ENCODE results near the gene FTO.

FTO gene

DNA sequence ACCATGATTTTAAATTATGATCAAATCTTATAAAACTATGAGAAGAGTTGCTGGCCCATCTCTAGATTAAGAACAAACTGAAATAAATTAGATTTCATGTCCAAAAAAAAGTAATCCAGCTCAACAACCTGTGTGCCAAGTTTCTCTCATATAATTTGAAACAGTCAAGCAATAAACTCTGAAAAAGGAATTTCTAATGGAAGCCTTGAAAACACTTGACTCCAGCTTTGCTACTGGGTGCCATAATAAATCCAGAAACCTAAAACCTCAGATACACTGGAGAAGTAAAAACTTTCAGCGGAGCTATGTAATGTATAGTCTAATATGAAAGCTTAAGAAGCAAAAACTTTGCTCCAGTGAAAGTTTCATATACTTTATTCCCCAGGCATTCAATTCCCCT is 25.8 kb upstream of the FTO start:
- Histone ChIP-seq H4K8ac (ENCODE audit: low read depth, low read length) (no peak overlapping the region), H3K79me1 (ENCODE audit: low read depth, low read length) (no peaks in the 10 kb centered on the region), H3K4me3 (ENCODE audit: low read length in 2 of 2) (no peak overlapping the region), H2BK120ac (ENCODE audit: low read depth, low read length) (no peak overlapping the region), H3K36me3 (replicated peaks in 1 of 2; ENCODE audit: control insufficient read depth in 2 of 2, insufficient read depth in 2 of 2, low read length in 2 of 2) (peaks cover 0 to 29% of the 10 kb centered on the region in 2 donors), H3K23ac (ENCODE audit: low read depth, low read length, poor library complexity) (no peak overlapping the region), H3K4ac (ENCODE audit: low read length) (no peak overlapping the region), H2BK5ac (ENCODE audit: low read length) (no peak overlapping the region), H3K4me2 (ENCODE audit: insufficient read depth, low read length, poor library complexity, severe bottlenecking) (no peak overlapping the region), H3K4me1 (ENCODE audit: control insufficient read depth in 2 of 2, insufficient read depth in 1 of 2, low read depth in 1 of 2, low read length in 2 of 2) (no peaks in the 10 kb centered on the region), H2AK5ac (ENCODE audit: low read depth, low read length) (no peak overlapping the region), H2AFZ (ENCODE audit: low read length) (no peak overlapping the region), H2BK15ac (ENCODE audit: low read length) (no peak overlapping the region), H3K9ac (ENCODE audit: low read depth, low read length, poor library complexity) (no peak overlapping the region), H3K14ac (ENCODE audit: low read length) (no peak overlapping the region), H3K27me3 (ENCODE audit: control insufficient read depth in 3 of 3, insufficient read depth in 3 of 3, low read depth in 1 of 3, low read length in 3 of 3) (no peaks in the 10 kb centered on the region), H4K91ac (ENCODE audit: low read depth, low read length, poor library complexity) (no peak overlapping the region), H3K18ac (ENCODE audit: low read length) (no peak overlapping the region), H2BK12ac (ENCODE audit: low read length) (no peak overlapping the region), H3K9me3 (replicated peaks in 1 of 2; ENCODE audit: control insufficient read depth in 2 of 2, insufficient read depth in 1 of 2, low read depth in 1 of 2, low read length in 2 of 2) (no peaks in the 10 kb centered on the region), H3K27ac (replicated peaks; ENCODE audit: low read length) (no peak overlapping the region)
- WGBS, 2 donors (ENCODE audit: extremely low coverage in 2 of 2, insufficient read length in 2 of 2, insufficient replicate concordance in 1 of 2) = no CpG with 5 or more reads among the region's 1 CpG
- no peak for DNase-seq (ENCODE audit: low spot score)

DNA sequence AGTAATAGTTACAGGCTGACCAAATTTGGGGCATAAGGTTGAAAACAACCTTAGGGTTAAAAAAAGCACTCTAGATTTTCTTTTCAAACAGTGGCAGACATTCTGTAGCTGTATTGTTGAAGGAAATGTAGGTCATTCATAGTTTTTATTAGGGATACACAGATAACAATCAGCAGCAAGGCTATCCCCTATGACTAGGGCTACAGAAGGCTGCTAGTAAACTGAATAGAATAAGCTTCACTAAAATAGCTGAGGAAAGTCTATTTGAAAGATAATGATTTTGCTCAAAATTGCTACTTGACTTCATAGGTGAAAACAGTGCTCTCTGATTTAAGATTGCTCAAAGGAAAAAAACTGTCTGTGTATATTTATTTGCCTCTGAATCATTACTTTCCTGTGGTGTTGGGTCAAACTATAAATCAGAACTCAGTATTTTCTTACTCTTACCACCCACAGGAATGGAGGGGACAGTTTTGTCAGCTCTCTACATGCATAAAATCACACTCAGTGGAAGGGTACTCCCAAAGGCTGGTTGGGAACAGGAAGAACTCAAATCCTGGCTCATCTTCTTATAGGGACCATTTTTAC is 25.1 kb upstream of the FTO start:
- H3K14ac ChIP-seq (ENCODE audit: low read length) = no peak overlapping the region
- H3K27me3 ChIP-seq (ENCODE audit: control insufficient read depth in 3 of 3, insufficient read depth in 3 of 3, low read depth in 1 of 3, low read length in 3 of 3) = no peaks in the 10 kb centered on the region
- no peak overlapping the region for H3K4me2 ChIP-seq (ENCODE audit: insufficient read depth, low read length, poor library complexity, severe bottlenecking)
- no peak overlapping the region for H3K23ac ChIP-seq (ENCODE audit: low read depth, low read length, poor library complexity)
- no peak overlapping the region for H3K4me3 ChIP-seq (ENCODE audit: low read length in 2 of 2)
- H2AFZ ChIP-seq (ENCODE audit: low read length) = no peak overlapping the region
- H2BK12ac ChIP-seq (ENCODE audit: low read length) = no peak overlapping the region
- no peak overlapping the region for H2BK120ac ChIP-seq (ENCODE audit: low read depth, low read length)
- H3K36me3 ChIP-seq (replicated peaks in 1 of 2; ENCODE audit: control insufficient read depth in 2 of 2, insufficient read depth in 2 of 2, low read length in 2 of 2) = peaks cover 0 to 35% of the 10 kb centered on the region in 2 donors
- no peak for DNase-seq (ENCODE audit: low spot score)
- no peak overlapping the region for H2BK15ac ChIP-seq (ENCODE audit: low read length)
- no peaks in the 10 kb centered on the region for H3K4me1 ChIP-seq (ENCODE audit: control insufficient read depth in 2 of 2, insufficient read depth in 1 of 2, low read depth in 1 of 2, low read length in 2 of 2)
- no peak overlapping the region for H3K4ac ChIP-seq (ENCODE audit: low read length)
- H3K9ac ChIP-seq (ENCODE audit: low read depth, low read length, poor library complexity) = no peak overlapping the region
- no peak overlapping the region for H4K8ac ChIP-seq (ENCODE audit: low read depth, low read length)
- H2BK5ac ChIP-seq (ENCODE audit: low read length) = no peak overlapping the region
- no peak overlapping the region for H3K18ac ChIP-seq (ENCODE audit: low read length)
- H3K27ac ChIP-seq (replicated peaks; ENCODE audit: low read length) = no peak overlapping the region
- no peak overlapping the region for H2AK5ac ChIP-seq (ENCODE audit: low read depth, low read length)
- no peaks in the 10 kb centered on the region for H3K79me1 ChIP-seq (ENCODE audit: low read depth, low read length)
- no peak overlapping the region for H4K91ac ChIP-seq (ENCODE audit: low read depth, low read length, poor library complexity)
- no peaks in the 10 kb centered on the region for H3K9me3 ChIP-seq (replicated peaks in 1 of 2; ENCODE audit: control insufficient read depth in 2 of 2, insufficient read depth in 1 of 2, low read depth in 1 of 2, low read length in 2 of 2)

GRCh38 chr16:53680756-53681155 is 23.2 kb upstream of the FTO start:
- Histone ChIP-seq H2BK12ac (ENCODE audit: low read length) (no peak overlapping the region), H3K79me1 (ENCODE audit: low read depth, low read length) (no peaks in the 10 kb centered on the region), H3K14ac (ENCODE audit: low read length) (no peak overlapping the region), H2BK15ac (ENCODE audit: low read length) (no peak overlapping the region), H4K8ac (ENCODE audit: low read depth, low read length) (no peak overlapping the region), H3K4me2 (ENCODE audit: insufficient read depth, low read length, poor library complexity, severe bottlenecking) (no peak overlapping the region), H4K91ac (ENCODE audit: low read depth, low read length, poor library complexity) (no peak overlapping the region), H3K27ac (replicated peaks; ENCODE audit: low read length) (no peak overlapping the region), H3K4ac (ENCODE audit: low read length) (no peak overlapping the region), H3K18ac (ENCODE audit: low read length) (no peak overlapping the region), H3K27me3 (ENCODE audit: control insufficient read depth in 3 of 3, insufficient read depth in 3 of 3, low read depth in 1 of 3, low read length in 3 of 3) (no peaks in the 10 kb centered on the region), H3K23ac (ENCODE audit: low read depth, low read length, poor library complexity) (no peak overlapping the region), H2BK5ac (ENCODE audit: low read length) (no peak overlapping the region), H2AFZ (ENCODE audit: low read length) (no peak overlapping the region), H3K36me3 (replicated peaks in 1 of 2; ENCODE audit: control insufficient read depth in 2 of 2, insufficient read depth in 2 of 2, low read length in 2 of 2) (peaks cover 5 to 43% of the 10 kb centered on the region in 2 donors), H3K9ac (ENCODE audit: low read depth, low read length, poor library complexity) (no peak overlapping the region), H3K9me3 (replicated peaks in 1 of 2; ENCODE audit: control insufficient read depth in 2 of 2, insufficient read depth in 1 of 2, low read depth in 1 of 2, low read length in 2 of 2) (peaks cover 0 to 10% of the 10 kb centered on the region in 2 donors), H3K4me1 (ENCODE audit: control insufficient read depth in 2 of 2, insufficient read depth in 1 of 2, low read depth in 1 of 2, low read length in 2 of 2) (no peaks in the 10 kb centered on the region), H2AK5ac (ENCODE audit: low read depth, low read length) (no peak overlapping the region), H3K4me3 (ENCODE audit: low read length in 2 of 2) (no peak overlapping the region), H2BK120ac (ENCODE audit: low read depth, low read length) (no peak overlapping the region)
- no peak for DNase-seq (ENCODE audit: low spot score)
- WGBS, 2 donors (ENCODE audit: extremely low coverage in 2 of 2, insufficient read length in 2 of 2, insufficient replicate concordance in 1 of 2) = no CpG with 5 or more reads among the region's 2 CpGs

GRCh38 chr16:53681354-53681753 is 22.6 kb upstream of the FTO start:
- H3K27ac ChIP-seq (replicated peaks; ENCODE audit: low read length) = no peak overlapping the region
- no peak overlapping the region for H2AK5ac ChIP-seq (ENCODE audit: low read depth, low read length)
- no peaks in the 10 kb centered on the region for H3K79me1 ChIP-seq (ENCODE audit: low read depth, low read length)
- no peak overlapping the region for H2BK12ac ChIP-seq (ENCODE audit: low read length)
- no peak for DNase-seq (ENCODE audit: low spot score)
- no peak overlapping the region for H3K4ac ChIP-seq (ENCODE audit: low read length)
- peaks cover 5 to 49% of the 10 kb centered on the region in 2 donors for H3K36me3 ChIP-seq (replicated peaks in 1 of 2; ENCODE audit: control insufficient read depth in 2 of 2, insufficient read depth in 2 of 2, low read length in 2 of 2)
- H3K4me3 ChIP-seq (ENCODE audit: low read length in 2 of 2) = no peak overlapping the region
- H2AFZ ChIP-seq (ENCODE audit: low read length) = no peak overlapping the region
- no CpG with 5 or more reads among the region's 2 CpGs for WGBS, 2 donors (ENCODE audit: extremely low coverage in 2 of 2, insufficient read length in 2 of 2, insufficient replicate concordance in 1 of 2)
- no peak overlapping the region for H3K4me2 ChIP-seq (ENCODE audit: insufficient read depth, low read length, poor library complexity, severe bottlenecking)
- no peak overlapping the region for H3K14ac ChIP-seq (ENCODE audit: low read length)
- no peaks in the 10 kb centered on the region for H3K27me3 ChIP-seq (ENCODE audit: control insufficient read depth in 3 of 3, insufficient read depth in 3 of 3, low read depth in 1 of 3, low read length in 3 of 3)
- no peaks in the 10 kb centered on the region for H3K4me1 ChIP-seq (ENCODE audit: control insufficient read depth in 2 of 2, insufficient read depth in 1 of 2, low read depth in 1 of 2, low read length in 2 of 2)
- no peak overlapping the region for H2BK15ac ChIP-seq (ENCODE audit: low read length)
- no peak overlapping the region for H3K9ac ChIP-seq (ENCODE audit: low read depth, low read length, poor library complexity)
- no peak overlapping the region for H4K8ac ChIP-seq (ENCODE audit: low read depth, low read length)
- peaks cover 0 to 13% of the 10 kb centered on the region in 2 donors for H3K9me3 ChIP-seq (replicated peaks in 1 of 2; ENCODE audit: control insufficient read depth in 2 of 2, insufficient read depth in 1 of 2, low read depth in 1 of 2, low read length in 2 of 2)
- no peak overlapping the region for H3K23ac ChIP-seq (ENCODE audit: low read depth, low read length, poor library complexity)
- H2BK5ac ChIP-seq (ENCODE audit: low read length) = no peak overlapping the region
- H4K91ac ChIP-seq (ENCODE audit: low read depth, low read length, poor library complexity) = no peak overlapping the region
- H2BK120ac ChIP-seq (ENCODE audit: low read depth, low read length) = no peak overlapping the region
- H3K18ac ChIP-seq (ENCODE audit: low read length) = no peak overlapping the region

Data from neuronal stem cell (in vitro differentiated cells).